Measurements from ENCODE around the gene MACROD1. TPM values are rescaled to one million over a fixed set of nuclear protein-coding genes. Genes with fewer than 3 reads are reported as not detected.

Gene MACROD1
- total RNA-seq, 2 donors from 2014 or later: 50.7 to 59.0 TPM

DNA sequence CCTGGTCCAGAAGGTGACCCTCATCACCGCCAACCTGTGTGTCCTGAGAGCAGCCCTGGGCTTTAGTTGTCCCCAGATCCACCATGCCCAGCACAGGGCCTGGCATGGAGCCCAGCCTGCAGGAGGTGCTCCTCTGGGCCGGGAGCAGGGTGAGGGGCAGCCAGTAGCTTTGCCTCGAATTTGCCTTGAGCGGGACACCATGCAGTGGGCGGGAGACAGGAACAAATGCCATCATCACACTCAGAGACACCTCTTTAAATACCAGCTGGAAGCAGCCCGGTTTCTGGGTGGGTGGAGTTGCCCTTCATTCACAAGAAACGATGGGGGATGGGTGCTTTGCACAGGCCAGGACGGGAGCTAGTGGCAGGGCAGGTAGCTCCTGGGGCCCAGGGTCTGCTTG is 110.8 kb downstream of the MACROD1 start:
- H3K27me3 ChIP-seq: no peaks in the 10 kb centered on the region
- DNase-seq (ENCODE audit: low spot score): peak; percentile 71

DNA sequence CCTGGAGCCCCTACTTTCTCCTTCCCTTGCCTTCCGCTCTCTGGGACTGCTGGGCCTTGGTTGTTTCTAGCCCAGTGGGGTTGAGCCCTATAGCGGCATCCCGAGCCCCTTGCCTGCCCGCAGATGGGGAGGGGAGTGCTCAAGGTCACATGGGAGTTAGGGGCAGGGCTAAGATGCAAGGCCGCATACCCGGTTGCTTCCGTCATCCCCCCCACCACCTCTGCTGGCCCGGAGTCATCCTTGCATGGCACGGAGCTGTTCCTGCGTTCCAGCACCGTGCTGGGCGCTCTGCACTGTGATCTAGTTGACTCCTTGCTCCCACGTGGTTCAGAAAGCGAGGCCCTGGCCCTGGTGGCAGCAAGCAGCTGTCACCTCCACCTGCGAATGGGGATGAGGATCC is 112.2 kb downstream of the MACROD1 start:
- H3K9me3 ChIP-seq: no peaks in the 10 kb centered on the region
- peaks cover 0 to 46% of the 10 kb centered on the region in 2 donors for H3K4me1 ChIP-seq
- H3K27me3 ChIP-seq: no peaks in the 10 kb centered on the region
- TF ChIP-seq, protein P1, sequence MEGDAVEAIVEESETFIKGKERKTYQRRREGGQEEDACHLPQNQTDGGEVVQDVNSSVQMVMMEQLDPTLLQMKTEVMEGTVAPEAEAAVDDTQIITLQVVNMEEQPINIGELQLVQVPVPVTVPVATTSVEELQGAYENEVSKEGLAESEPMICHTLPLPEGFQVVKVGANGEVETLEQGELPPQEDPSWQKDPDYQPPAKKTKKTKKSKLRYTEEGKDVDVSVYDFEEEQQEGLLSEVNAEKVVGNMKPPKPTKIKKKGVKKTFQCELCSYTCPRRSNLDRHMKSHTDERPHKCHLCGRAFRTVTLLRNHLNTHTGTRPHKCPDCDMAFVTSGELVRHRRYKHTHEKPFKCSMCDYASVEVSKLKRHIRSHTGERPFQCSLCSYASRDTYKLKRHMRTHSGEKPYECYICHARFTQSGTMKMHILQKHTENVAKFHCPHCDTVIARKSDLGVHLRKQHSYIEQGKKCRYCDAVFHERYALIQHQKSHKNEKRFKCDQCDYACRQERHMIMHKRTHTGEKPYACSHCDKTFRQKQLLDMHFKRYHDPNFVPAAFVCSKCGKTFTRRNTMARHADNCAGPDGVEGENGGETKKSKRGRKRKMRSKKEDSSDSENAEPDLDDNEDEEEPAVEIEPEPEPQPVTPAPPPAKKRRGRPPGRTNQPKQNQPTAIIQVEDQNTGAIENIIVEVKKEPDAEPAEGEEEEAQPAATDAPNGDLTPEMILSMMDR (IDR thresholded peaks at IDR 0.05): no peak
- no peaks in the 10 kb centered on the region for H3K36me3 ChIP-seq
- H3K4me3 ChIP-seq: no peak overlapping the region
- H3K27ac ChIP-seq: no peak overlapping the region
- DNase-seq (ENCODE audit: low spot score): no peak

More for the DNA sequence above, 110.8 kb downstream of the MACROD1 start:
- Histone ChIP-seq H3K27ac (peak overlapping the region; percentile 64 to 80), H3K4me1 (peaks cover 0 to 52% of the 10 kb centered on the region in 2 donors), H3K36me3 (no peaks in the 10 kb centered on the region), H3K4me3 (no peak overlapping the region), H3K9me3 (no peaks in the 10 kb centered on the region)
- TF ChIP-seq, protein P1 (IDR thresholded peaks at IDR 0.05): no peak

DNA sequence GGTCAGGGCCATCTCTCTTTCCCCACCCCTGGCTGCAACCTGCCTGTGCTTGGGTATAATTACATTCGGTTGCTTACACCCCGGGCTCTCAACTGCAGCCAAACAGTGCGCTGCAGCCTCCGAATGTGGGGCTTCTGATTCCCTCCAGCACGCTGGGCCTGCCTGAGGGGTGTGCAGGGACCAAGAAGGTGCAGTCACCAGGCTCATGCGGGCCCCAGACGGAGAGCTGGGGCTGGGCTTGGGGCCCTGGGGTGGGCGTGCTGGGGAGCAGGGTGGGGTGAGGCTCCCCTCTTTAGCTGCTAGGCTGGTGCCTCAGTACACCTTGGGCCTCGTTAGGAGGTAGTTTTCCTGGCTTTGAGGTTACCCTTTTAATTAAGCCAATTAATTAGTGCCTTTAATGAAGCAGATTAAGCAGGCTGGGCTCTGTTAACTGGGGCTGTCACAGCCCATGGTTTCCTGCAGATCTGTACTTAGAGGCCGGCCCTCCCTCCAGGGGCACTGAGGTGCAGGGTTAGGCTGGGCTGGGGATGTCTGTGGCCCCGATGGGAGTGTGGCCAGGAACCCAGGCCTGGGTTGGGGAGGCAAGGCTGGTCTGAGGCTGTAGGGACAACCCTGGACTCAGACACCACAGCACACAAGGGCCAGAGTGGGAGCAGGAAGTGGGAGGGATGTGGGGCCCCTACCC is 112.8 kb downstream of the MACROD1 start:
- Histone ChIP-seq H3K4me3 (no peak overlapping the region), H3K27me3 (no peaks in the 10 kb centered on the region), H3K4me1 (peaks cover 0 to 41% of the 10 kb centered on the region in 2 donors), H3K36me3 (no peaks in the 10 kb centered on the region), H3K27ac (no peak overlapping the region), H3K9me3 (no peaks in the 10 kb centered on the region)
- no peak for DNase-seq (ENCODE audit: low spot score)
- TF ChIP-seq, protein P1 (IDR thresholded peaks at IDR 0.05): no peak

DNA sequence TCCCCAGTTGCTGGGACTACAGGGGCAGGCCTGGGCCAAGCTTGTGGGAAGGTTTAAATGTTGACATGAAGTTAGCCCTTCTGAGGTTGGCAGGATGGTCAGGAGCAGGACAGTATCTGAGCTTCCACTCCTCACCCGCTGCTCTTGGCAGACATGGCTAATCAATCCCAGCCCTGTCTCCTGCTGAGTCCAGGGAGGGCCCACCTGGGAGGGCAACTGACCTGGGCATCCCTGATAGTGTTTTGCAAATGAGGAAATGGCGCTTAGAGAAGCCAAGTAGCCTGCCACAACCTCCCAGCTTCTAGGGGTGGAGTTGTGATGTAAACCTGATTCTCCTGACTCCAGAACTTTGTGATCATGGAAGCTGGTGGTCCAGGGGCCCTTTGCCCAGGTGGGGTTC is 113.5 kb downstream of the MACROD1 start:
- Histone ChIP-seq H3K9me3 (no peaks in the 10 kb centered on the region), H3K27ac (no peak overlapping the region), H3K4me1 (peaks cover 0 to 35% of the 10 kb centered on the region in 2 donors), H3K36me3 (no peaks in the 10 kb centered on the region), H3K4me3 (no peak overlapping the region), H3K27me3 (no peaks in the 10 kb centered on the region)
- TF ChIP-seq, protein P1 (IDR thresholded peaks at IDR 0.05): no peak
- DNase-seq (ENCODE audit: low spot score): no peak

DNA sequence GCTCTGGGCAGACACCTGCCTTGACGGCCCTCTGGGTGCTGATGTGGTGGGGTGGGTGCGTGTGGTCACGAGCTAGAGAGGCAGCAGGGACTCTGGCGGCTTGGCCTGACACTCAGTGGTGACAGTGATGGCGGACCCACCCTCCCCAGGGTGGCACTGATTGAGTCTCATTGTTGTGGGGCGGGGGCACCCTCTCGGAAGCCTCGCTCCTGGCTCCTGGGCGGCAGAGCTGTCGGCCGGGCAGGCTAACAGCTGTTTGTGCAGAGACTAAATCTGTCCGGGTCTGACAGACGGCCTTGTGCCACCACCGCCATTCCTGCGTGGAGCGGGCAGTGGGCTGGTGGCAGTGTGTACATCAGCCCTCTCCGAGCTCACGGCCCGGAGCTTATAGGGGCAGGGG is 114.6 kb downstream of the MACROD1 start:
- no peaks in the 10 kb centered on the region for H3K27me3 ChIP-seq
- no peak for DNase-seq (ENCODE audit: low spot score)
- no peaks in the 10 kb centered on the region for H3K36me3 ChIP-seq
- H3K4me3 ChIP-seq: no peak overlapping the region
- peaks cover 0 to 23% of the 10 kb centered on the region in 2 donors for H3K4me1 ChIP-seq
- no peak overlapping the region for H3K27ac ChIP-seq
- H3K9me3 ChIP-seq: no peaks in the 10 kb centered on the region
- TF ChIP-seq, protein P1 (IDR thresholded peaks at IDR 0.05): no peak

DNA sequence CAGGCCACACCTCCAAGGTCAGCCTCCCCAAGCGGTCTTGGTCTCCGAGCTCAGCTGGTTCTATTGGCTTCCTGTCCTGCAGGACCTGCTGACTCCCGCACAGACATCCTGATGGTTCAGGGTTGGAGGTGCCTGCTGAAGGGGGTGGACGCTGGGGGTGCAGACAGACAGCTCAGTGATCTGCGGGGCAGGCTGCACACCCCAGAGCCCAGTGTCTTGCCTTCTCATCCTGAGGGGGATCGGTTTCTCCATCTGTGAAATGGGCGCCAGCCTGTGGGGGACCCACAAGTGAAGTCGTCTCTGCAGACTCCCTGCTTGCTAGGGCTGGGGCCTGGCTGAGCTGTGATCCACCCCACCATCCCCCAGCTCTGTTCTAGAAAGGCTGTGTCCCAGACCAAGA is 116.4 kb downstream of the MACROD1 start:
- DNase-seq (ENCODE audit: low spot score): no peak
- Histone ChIP-seq H3K27me3 (no peaks in the 10 kb centered on the region), H3K9me3 (no peaks in the 10 kb centered on the region), H3K4me3 (no peak overlapping the region), H3K36me3 (no peaks in the 10 kb centered on the region), H3K27ac (no peak overlapping the region), H3K4me1 (peaks cover 0 to 8% of the 10 kb centered on the region in 2 donors)
- TF ChIP-seq, protein P1 (IDR thresholded peaks at IDR 0.05): no peak
